ENCODE results near the gene LRRFIP1. TPM values are rescaled to one million over a fixed set of nuclear protein-coding genes. Genes with fewer than 3 reads are reported as not detected.

The LRRFIP1 gene
- total and polyA plus RNA-seq, 10 of the 15 experiments (the other 5 are each of a cell fraction or from before 2014, with no cell fraction given), result 36.2 to 120 (median 74.3) TPM

DNA sequence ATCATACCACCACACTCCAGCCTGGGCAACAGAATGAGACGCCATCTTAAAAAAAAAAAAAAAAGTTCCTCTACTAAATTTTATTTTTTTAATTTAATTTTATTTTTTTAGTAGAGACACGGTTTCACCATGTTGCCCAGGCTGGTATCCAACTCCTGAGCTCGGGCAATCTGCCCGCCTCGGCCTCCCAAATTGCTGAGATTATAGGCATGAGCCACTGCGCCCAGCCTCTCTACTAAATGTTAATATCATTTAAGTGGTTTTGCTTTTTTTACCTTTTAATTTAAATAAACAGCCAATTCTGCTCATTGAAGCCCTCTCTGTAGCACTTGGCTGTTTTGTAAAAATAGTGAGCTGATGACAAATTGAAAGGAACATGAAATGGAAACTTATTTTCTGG is 46.1 kb upstream of the LRRFIP1 start:
- ChIA-PET SMC1A (ENCODE audit: uncharacterized antibody, unreplicated experiment) (interaction anchor here (0.6 to 2.4 kb wide), 12 partner anchors 9 to 1974 kb away, joined by 3 to 11 read pairs (median 4); no protein-coding TSS in a partner anchor), CTCF (interaction anchor here (0.5 to 4.7 kb wide), 19 partner anchors 9 to 448 kb away, joined by 3 to 37 read pairs (median 3); no protein-coding TSS in a partner anchor), RAD21 (ENCODE audit: unreplicated experiment) (interaction anchor here (0.7 to 2.4 kb wide), 10 partner anchors 9 to 277 kb away, joined by 3 to 18 read pairs (median 4); no protein-coding TSS in a partner anchor), POLR2A (no interaction called here)
- 55% methylated on average over 6 of the region's 6 CpGs for WGBS (ENCODE audit: insufficient coverage, insufficient replicate concordance, low lambda C conversion rate, missing lambda C conversion rate)
- no peaks in the 10 kb centered on the region for H3K36me3 ChIP-seq (ENCODE audit: control insufficient read depth in 2 of 2, insufficient read depth in 2 of 2, low read length in 1 of 2)
- intact Hi-C loops (cut with micrococcal nuclease; ENCODE audit: unreplicated experiment), result loop anchor here (1.0 kb wide), 2 partner anchors 164 to 193 kb away; no protein-coding TSS in a partner anchor
- H3K9me3 ChIP-seq (replicated peaks; ENCODE audit: control insufficient read depth, insufficient read depth, low read length), result no peaks in the 10 kb centered on the region
- H3K4me1 ChIP-seq (ENCODE audit: control insufficient read depth, insufficient read depth, low read length), result no peaks in the 10 kb centered on the region
- DNase-seq (ENCODE audit: low read depth, low spot score) (no peak), ATAC-seq (no peak), FAIRE-seq (no peak)
- TF ChIP-seq RUNX3 (IDR thresholded peaks at IDR 0.05; ENCODE audit: low read length) (no peak), CREM (IDR thresholded peaks at IDR 0.05; ENCODE audit: low read depth) (no peak), E2F4 (IDR thresholded peaks at IDR 0.05; ENCODE audit: low read depth, low read length) (no peak), RCOR1 (conservative IDR thresholded peaks at IDR 0.05; ENCODE audit: low read depth, low read length) (no peak), ZBTB33 (IDR thresholded peaks at IDR 0.05) (no peak), CHD1 (IDR thresholded peaks at IDR 0.05; ENCODE audit: low read depth, low read length) (no peak), SREBF1 (IDR thresholded peaks at IDR 0.05; ENCODE audit: low read length) (no peak), RFX5 (IDR thresholded peaks at IDR 0.05; ENCODE audit: low read depth, low read length) (no peak), EZH2 (IDR thresholded peaks at IDR 0.05; ENCODE audit: borderline replicate concordance, control insufficient read depth, low read depth, low read length) (no peak), ETV6 (conservative IDR thresholded peaks at IDR 0.05 in 1 of 2, IDR thresholded peaks at IDR 0.05 in 1 of 2; ENCODE audit: borderline replicate concordance in 1 of 2, low read depth in 1 of 2) (no peak), CBX3 (IDR thresholded peaks at IDR 0.05; ENCODE audit: borderline replicate concordance, low read depth) (no peak), TCF12 (IDR thresholded peaks at IDR 0.05; ENCODE audit: low read depth, low read length) (no peak), ZNF217 (IDR thresholded peaks at IDR 0.05) (no peak)
- TF ChIP-seq, protein P1, sequence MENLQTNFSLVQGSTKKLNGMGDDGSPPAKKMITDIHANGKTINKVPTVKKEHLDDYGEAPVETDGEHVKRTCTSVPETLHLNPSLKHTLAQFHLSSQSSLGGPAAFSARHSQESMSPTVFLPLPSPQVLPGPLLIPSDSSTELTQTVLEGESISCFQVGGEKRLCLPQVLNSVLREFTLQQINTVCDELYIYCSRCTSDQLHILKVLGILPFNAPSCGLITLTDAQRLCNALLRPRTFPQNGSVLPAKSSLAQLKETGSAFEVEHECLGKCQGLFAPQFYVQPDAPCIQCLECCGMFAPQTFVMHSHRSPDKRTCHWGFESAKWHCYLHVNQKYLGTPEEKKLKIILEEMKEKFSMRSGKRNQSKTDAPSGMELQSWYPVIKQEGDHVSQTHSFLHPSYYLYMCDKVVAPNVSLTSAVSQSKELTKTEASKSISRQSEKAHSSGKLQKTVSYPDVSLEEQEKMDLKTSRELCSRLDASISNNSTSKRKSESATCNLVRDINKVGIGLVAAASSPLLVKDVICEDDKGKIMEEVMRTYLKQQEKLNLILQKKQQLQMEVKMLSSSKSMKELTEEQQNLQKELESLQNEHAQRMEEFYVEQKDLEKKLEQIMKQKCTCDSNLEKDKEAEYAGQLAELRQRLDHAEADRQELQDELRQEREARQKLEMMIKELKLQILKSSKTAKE (IDR thresholded peaks at IDR 0.05; ENCODE audit: low read depth, poor library complexity, severe bottlenecking), result no peak
- TF ChIP-seq, protein P2, sequence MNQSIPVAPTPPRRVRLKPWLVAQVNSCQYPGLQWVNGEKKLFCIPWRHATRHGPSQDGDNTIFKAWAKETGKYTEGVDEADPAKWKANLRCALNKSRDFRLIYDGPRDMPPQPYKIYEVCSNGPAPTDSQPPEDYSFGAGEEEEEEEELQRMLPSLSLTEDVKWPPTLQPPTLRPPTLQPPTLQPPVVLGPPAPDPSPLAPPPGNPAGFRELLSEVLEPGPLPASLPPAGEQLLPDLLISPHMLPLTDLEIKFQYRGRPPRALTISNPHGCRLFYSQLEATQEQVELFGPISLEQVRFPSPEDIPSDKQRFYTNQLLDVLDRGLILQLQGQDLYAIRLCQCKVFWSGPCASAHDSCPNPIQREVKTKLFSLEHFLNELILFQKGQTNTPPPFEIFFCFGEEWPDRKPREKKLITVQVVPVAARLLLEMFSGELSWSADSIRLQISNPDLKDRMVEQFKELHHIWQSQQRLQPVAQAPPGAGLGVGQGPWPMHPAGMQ (IDR thresholded peaks at IDR 0.05; ENCODE audit: borderline replicate concordance), result no peak
- BruUV-seq (replicated peaks), result no TSS peak
- no peaks in the 10 kb centered on the region for H4K20me1 ChIP-seq (ENCODE audit: control insufficient read depth, insufficient read depth)
- no peak overlapping the region for H3K27ac ChIP-seq (ENCODE audit: control insufficient read depth, insufficient read depth)
- H3K4me3 ChIP-seq, result no peak overlapping the region
- in situ Hi-C loops (cut with MboI), result loop anchor here (10.0 kb wide), 1 partner anchor 163 kb away; no protein-coding TSS in a partner anchor
- no peak overlapping the region; the same call in 1 of the 2 replicates for H2AFZ ChIP-seq (ENCODE audit: control insufficient read depth, low read depth, low read length)
- no peaks in the 10 kb centered on the region for H3K79me2 ChIP-seq (ENCODE audit: control insufficient read depth, insufficient read depth, low read length)
- H3K4me2 ChIP-seq (ENCODE audit: control insufficient read depth, insufficient read depth), result no peak overlapping the region
- H3K9ac ChIP-seq (ENCODE audit: control insufficient read depth, insufficient read depth, low read length), result no peak overlapping the region
- H3K27me3 ChIP-seq (replicated peaks in 1 of 2; ENCODE audit: control insufficient read depth in 2 of 2, insufficient read depth in 2 of 2, low read length in 1 of 2), result no peaks in the 10 kb centered on the region; a peak in 1 of 4 replicates

Measured in GM12878 (cell line).